HG03280 (cell line): Measurements from ENCODE around the gene PANK2.
"Not testable (repeated sequence)": the region's sequence is repeated elsewhere in the genome, so short reads cannot be mapped to it uniquely, and the experiment has no call there.

ENCODE experiments used
- ATAC-seq: cut with Tn5 transposase; IDR thresholded peaks from one replicate; pipeline ENCODE4 v1.9.1; 2021; ENCODE audit warnings: mild to moderate bottlenecking, moderate library complexity; ENCODE audit not compliant: unreplicated experiment

Gene PANK2

GRCh38 chr20:3925899-3926638, 36.9 kb downstream of the PANK2 start:
- ATAC-seq = no peak

GRCh38 chr20:3927486-3928291, 38.5 kb downstream of the PANK2 start:
- no peak for ATAC-seq

- no peak for ATAC-seq
Observed at GRCh38 chr20:3929713-3930060, 40.5 kb downstream of the PANK2 start.

GRCh38 chr20:3930265-3931206, 41.3 kb downstream of the PANK2 start:
- no peak for ATAC-seq

- no peak for ATAC-seq
Observed at GRCh38 chr20:3931664-3932063, 42.5 kb downstream of the PANK2 start.

- no peak for ATAC-seq
Observed at GRCh38 chr20:3932277-3932676, 43.1 kb downstream of the PANK2 start.

- ATAC-seq = no peak
Observed at GRCh38 chr20:3932681-3933080, 43.5 kb downstream of the PANK2 start.

- no peak for ATAC-seq
Observed at GRCh38 chr20:3933218-3933617, 44.0 kb downstream of the PANK2 start.

GRCh38 chr20:3934624-3935023, 45.4 kb downstream of the PANK2 start:
- ATAC-seq = no peak

GRCh38 chr20:3935295-3935955, 46.2 kb downstream of the PANK2 start:
- ATAC-seq = no peak

- ATAC-seq = no peak
Observed at GRCh38 chr20:3935956-3936340, 46.8 kb downstream of the PANK2 start.

GRCh38 chr20:3937618-3938017, 48.4 kb downstream of the PANK2 start:
- no peak for ATAC-seq

- ATAC-seq = no peak
Observed at GRCh38 chr20:3940905-3941304, 51.7 kb downstream of the PANK2 start.

GRCh38 chr20:3946666-3947065, 57.5 kb downstream of the PANK2 start:
- not testable (repeated sequence) for ATAC-seq

GRCh38 chr20:3964719-3965118, 75.5 kb downstream of the PANK2 start:
- ATAC-seq = no peak

- no peak for ATAC-seq
Observed at GRCh38 chr20:3966571-3966970, 77.4 kb downstream of the PANK2 start.

- no peak for ATAC-seq
Observed at GRCh38 chr20:3970016-3970415, 80.8 kb downstream of the PANK2 start.

- no peak for ATAC-seq
Observed at GRCh38 chr20:3971145-3971544, 82.0 kb downstream of the PANK2 start.

GRCh38 chr20:3972161-3972560, 83.0 kb downstream of the PANK2 start:
- no peak for ATAC-seq

- not testable (repeated sequence) for ATAC-seq
Observed at GRCh38 chr20:3972631-3973030, 83.4 kb downstream of the PANK2 start.

GRCh38 chr20:3973705-3974104, 84.5 kb downstream of the PANK2 start:
- no peak for ATAC-seq
